ENCODE measurements around the gene UMODL1.

Gene UMODL1

DNA sequence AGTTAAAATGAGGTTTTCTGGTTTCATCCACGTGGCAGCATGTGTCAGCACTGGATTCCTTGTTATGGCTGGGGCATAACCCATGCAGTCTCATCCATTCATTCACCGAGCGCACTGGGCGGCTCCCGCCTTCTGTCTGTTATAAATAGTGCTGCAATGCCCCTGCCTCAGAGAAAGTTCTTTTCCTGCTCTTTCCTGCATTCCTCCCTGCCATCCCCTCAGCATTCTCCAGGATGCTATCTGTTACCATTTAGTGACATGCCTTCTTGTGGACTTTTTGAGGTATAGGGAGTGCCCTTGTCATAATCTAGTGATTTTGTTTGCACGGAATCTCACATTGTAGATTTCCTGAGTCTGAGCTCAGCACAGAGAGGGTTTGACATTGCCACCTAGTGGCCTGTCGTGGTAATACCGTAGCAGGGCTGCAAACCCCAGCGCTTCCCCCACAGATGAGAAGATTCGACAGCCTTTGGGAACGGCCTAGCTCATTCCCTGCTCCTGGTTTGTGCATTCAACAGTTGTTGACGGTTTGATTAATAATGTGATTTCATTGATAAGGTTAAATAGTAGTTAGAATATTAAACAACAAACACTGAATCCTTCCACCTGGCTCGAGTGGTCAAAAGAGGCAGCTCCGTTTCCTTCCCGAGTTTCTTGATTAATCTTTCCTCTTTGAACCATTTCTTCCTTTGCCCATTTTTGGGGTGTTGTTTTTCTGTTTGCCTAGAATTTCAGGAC is 46.3 kb downstream of the UMODL1 start:
- peak; percentile 37 for DNase-seq

DNA sequence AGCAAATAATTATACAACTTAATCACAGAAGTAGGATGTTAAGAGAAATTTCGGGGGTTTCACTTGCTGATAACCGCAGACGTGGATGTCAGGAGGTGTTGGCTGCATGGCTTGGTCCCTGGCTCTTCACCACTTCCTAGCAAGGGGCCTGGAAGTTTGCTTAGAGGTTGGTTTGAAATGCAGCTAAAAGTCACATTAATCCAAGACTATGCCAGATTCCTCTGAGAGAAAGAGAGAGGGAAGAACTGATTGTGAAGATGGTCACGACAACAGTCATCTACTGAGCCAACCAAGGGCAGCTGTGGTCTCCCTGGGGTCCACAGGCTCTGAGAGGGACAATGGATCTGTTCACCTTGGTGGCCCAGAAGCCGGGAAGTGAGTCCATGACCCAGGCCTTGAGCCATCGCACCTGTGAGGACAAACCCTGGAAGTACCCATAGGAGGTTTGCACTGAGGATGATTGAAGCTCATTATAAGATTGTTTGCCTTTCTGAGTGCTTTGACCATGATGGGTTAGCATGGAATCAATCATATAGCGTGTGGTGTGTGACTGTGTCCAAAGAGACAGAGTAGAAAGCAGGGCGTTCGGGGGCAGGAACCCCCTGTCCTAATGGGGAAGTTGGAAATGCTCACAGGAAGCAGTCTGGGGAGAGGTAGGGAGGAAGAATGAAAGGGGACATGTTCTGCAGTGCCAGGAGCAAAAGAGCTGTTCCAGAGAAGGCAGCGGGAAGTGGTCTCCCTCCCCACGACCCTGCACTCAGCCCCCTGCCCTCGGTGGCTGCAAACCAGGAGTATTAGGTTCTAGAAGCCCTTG is 47.1 kb downstream of the UMODL1 start:
- no peak for DNase-seq

DNA sequence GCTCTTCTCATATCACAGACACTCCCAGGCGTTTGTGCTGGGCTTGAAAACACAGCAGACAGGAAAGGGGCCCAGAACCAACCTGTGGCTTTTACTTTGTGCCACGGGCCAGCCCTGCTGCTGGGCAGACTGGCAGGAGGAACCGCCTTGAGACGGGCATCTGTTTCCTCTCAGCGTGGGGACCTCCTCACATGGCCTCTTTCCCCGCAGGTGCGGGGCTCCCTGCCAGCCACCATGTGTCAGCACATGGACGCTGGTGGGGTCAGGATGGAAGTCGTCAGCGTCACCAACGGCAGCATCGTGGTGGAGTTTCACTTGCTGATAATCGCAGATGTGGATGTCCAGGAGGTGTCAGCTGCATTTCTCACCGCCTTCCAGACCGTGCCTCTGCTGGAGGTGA is 47.8 kb downstream of the UMODL1 start:
- DNase-seq = no peak

DNA sequence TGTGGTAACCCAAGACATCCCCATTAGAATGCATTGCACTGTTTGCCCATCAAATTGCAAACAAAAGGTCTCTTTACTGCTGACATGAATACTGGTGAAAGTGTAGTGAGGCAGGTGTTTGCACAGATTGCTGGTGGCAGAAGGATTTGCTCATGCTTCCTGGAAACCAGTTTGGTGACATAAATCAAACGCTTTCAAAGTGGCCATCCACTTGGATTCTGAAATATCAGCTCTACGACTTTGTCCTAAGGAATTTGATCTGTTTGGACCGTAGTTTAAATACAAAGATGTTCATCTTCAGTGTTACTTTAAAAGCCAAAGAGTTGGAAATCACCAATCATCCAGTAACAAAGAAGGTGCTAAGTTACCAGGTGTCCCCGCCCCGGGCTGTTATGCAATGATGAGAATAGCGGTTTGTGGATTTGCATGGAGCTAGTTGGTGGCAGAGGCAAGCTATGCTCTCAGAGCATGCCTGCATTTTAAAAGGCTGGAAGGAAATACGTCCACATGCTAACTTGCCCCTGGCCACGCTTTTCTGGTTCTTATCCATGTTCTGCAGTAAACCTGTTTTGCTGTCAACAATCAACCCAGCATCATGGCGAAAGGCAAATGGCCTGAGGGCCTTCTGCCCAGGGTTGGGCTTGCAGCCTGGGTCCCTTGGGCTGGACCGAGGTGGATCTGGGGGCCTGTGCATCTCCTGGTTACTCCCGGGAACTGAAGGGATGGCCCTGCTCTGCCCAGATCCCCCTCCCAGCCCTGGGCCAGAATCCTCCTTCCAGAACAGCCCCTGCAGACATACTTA is 49.2 kb downstream of the UMODL1 start:
- DNase-seq = no peak

DNA sequence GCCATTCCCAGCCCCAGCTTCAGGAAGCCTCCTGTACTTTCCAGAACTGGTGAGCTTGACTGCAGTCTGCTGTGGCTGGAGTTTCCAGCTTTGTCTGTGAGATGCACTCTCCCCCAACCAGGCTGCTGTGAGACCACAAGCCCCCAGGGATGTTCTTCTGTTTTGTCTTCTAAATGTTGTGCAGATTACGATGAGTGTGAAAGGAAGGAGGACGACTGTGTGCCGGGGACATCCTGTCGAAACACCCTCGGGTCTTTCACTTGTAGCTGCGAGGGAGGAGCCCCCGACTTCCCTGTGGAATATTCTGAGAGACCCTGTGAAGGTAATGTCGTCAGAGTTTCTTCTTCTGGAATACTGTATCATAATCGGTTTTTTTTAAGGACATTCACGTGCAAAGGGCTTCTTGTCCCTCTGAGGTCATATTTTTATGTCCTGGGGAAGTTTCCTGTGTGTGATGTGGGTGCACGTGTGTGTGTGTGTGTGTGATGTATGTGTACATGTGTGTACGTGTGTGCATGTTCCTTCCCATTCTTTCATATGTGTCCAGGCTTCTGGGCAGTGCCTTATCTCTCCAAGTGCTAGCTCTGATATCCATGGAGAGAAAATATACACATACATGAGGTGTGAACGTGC is 49.9 kb downstream of the UMODL1 start:
- DNase-seq = no peak

DNA sequence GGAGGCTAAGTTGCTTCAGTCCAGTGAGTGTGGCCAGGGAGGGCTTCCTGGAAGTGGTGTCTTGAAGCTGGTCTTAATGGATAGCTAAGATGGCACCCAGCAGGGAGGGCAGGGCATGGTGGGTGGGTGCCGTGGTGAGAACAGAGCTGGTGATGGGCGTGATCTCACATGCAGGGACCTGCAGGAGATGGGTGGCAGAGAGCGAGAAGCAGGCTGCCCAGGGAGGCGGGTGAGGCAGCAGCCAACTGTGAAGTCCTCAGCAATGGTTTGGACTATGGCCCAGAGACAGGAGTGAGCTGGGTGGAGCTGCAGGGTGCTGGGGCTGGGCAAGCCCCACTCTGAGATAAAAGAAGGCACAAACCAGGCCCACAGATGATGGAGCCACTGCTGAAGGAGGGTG is 50.7 kb downstream of the UMODL1 start:
- no peak for DNase-seq

DNA sequence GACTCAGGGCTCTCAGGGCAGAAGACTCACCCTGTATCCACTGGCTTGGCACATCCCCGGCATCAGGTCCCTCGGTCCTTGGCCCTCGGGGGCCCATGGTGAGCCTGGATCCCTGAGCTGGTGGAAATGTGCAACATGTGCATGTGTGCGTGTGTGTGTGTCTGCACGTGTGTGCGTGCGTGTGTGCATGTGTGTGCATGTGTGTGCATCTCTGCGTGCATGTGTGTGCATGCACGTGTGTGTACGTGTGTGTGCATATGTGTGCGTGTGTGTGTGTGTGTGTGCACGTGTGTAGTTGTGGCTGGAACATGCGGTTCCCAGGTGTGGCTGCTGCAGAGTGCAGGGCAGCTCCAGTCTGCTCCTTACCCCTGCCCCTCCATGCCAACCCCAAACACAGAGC is 51.3 kb downstream of the UMODL1 start:
- DNase-seq = no peak

DNA sequence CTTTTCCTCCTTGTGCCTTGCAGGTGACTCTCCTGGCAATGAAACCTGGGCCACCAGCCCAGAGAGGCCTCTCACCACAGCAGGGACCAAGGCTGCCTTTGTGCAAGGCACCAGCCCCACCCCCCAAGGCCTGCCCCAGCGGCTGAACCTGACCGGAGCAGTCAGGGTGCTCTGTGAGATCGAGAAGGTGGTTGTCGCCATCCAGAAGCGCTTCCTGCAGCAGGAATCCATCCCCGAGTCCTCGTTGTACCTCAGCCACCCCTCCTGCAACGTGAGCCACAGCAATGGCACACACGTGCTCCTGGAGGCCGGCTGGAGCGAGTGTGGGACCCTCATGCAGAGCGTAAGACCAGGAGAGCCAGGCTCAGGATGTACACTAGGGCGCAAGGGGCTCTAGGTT is 51.7 kb downstream of the UMODL1 start:
- no peak for DNase-seq

DNA sequence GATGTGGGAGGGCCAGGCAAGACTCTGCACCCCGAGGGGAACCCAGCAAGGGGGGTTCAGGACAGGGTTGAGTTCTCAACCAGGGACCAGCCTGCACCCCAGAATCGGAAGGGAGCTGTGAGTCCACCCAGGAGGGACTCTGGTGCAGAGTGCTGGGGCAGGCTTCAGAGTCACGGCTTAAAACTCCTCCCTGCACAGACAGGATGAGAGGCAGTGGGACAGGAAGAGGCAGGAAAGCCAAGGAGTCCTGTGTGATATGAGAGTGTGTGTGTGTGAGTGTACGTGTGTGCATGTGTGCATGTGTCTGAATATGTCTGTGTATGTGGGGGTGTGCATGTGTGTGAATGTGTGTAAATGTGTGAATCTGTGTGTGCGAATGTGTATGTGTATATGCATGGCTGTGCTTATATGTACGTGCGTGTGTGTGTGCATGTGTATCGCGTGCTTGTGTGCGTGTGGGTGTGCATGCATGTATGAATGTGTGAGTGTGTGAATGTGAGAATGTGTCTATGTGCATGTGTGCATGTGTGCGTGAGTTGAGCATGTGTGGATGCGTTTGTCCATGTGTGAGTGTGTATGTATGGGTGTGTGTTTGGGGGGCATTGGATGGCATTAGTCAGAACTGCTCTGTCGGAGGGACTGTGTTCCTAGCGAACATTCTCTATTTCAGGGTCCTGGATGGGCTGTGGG is 52.2 kb downstream of the UMODL1 start:
- no peak for DNase-seq

DNA sequence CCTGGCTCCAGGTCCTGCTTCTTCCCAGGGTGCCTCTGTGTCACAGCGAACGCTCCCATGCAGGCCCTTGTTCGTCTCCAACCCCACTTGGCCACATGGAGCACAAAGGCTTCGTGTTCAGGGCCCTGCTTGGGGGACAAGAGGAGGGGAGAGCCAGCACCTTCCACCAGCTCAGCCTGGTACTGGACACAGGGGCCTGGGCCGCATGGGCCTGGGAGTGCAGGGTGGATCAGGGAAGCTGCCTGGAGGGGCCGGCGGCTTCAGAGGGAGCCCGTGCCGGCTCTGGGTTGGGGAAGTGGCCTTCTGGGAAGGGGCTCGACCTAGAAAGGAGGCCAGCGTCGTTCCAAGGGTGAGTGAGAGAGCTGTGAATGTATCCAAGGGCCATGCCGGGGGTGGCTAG is 53.0 kb downstream of the UMODL1 start:
- DNase-seq = no peak

DNA sequence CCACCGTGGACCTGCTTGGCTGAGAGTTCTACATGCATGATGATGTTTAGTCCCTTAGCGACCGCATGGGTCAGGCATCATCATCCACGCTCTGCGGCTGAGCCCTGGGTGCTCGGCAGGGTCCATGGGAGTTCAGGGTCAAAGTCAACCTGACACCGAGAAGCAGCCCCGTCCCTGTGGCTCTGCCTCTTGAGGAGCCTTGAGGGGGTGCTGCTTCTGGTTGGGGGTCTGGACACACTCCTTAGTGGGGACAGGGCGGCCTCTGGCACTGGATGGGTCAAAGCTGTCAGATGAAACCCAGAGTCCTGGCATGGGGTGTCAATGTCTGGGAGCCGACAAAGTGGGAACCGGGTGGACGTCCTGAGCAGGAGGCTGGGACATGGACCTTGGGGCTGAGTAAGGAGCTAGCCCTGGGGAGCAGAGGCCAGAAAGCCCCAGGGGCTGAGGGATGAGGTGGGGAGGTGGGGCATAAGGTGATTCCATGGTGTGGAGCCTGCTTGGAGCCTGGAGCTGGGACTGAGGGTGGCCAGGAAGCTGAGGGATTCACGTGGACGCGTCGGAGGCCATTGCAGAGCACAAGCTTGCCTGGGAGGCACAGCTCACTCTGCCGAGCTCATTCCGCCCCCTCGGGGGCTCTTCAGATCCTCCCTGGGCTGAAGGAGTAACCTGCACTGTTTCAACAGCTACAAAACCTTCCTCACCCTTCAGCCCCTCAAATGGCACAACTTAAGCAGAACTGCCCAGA is 53.9 kb downstream of the UMODL1 start:
- DNase-seq = no peak

DNA sequence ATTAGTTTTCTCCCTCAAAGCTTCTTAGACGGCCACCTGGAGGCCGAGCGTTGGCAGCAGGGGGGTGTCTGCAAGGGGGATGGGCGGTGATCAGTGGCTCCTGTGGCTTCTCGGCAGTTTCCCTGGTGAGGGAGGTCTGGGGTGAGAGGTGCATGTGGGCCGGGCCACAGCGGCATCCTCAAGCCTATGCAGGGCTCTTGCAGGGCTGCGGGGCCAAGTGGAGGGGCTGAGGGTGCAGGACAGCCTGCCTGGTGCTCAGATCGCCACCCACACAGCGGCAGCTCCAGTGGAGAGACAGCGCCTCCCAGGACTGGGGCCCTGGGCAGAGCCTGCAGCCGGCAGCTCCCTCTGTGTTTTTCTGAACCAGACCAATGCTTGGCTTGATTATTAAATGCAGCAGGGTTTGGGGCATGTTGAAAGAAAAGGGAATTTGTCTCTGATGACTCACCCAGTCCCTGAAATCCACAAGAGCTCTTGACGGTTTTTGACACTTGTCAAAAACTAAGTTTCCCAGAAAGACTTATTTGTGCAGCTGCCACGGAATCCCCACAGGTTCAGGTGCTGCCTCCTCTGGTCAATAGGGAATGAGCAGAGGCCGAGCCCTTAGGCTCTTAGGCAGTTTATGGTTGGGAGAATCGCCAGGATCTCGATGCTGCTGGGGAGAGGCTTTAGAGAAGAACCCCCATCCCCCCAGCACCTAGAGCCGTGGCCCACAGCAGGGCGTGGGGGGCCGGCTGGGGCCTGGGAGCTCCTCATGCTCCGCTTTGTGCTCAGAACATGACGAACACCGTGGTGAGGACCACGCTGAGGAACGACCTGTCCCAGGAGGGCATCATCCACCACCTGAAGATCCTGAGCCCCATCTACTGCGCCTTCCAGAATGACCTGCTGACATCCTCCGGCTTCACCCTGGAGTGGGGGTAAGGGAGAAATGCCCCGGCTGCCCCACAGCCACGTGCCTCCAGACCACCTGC is 54.7 kb downstream of the UMODL1 start:
- DNase-seq = no peak

DNA sequence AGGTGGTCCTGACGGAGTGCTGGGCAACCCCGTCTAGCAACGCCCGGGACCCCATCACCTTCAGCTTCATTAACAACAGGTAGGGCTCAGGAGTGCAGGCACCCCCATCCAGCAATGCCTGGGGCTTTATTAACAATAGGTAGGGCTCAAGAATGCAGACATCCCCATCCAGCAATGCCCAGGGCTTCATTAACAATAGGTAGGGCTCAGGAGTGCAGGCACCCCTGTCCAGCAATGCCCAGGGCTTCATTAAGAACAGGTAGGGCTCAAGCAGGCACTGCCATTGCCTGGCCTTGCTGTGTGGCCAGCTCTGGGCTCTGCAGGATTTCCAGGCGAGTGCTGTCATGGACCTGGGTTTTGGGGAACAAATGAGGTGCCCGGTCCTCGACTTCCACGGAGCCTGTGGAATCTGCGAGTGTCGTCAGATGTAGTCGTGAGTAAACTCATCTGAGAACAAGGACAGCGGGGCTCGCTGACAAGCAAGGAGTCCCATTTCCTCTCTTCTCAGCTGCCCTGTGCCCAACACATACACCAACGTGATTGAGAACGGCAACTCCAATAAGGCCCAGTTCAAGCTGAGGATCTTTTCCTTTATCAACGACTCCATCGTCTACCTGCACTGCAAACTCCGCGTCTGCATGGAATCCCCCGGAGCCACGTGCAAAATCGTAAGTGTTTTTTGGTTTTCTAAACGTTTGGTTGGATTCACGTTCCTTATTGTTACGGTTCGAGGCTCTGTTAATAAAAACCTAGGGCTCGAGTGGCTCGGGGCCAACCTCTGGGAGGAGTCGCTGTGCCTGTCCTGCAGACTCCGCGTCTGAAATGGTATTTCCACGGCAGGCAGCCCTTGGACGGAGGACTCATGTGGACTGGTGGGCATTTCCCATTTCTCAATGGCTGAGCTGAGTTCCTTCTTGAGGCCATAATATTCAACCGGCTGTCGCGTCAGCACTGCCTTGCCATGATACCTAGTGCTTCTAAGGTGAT is 56.3 kb downstream of the UMODL1 start:
- no peak for DNase-seq

DNA sequence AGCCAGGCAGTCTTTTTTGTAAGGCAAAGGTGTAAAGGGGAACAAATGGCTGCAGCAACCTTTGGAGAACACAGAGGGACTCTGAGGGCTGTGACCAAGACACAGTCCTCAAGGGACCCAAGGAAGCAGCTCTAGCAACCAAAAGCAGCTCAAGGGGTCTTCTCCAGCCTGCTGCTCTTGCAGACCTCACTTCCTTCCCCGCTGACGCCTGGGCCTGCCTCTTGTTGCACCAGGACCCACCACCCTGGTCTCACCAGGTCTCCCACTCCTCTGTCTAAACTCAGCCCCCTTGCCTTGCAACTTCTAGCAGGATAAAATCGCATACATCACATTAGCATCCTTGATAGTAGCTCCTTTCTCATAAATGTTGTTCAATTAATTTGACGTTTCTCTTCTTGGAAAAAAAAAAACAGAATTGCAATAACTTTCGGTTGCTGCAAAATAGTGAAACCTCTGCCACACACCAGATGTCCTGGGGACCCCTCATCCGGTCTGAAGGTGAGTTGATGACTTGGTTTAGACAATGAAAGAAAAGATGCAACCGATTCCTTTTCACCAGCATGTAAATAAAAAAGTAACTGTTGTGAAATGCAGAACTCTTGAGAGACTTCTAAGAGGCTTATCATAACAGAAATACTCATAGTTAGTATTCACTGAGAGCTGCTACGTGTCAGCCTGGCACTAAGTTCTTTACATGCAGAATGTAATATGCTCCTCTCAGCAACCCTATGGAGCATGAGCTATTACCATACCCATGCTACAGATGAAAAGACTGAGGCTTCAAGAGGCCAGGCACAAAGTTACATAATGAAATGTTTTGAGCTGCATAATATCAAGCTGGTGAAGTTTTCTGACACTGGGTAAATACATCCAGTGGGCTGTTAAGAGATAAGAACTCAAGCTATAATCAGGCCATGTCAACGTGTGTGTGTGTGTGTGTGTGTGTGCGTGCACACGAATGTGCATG is 58.5 kb downstream of the UMODL1 start:
- no peak for DNase-seq

DNA sequence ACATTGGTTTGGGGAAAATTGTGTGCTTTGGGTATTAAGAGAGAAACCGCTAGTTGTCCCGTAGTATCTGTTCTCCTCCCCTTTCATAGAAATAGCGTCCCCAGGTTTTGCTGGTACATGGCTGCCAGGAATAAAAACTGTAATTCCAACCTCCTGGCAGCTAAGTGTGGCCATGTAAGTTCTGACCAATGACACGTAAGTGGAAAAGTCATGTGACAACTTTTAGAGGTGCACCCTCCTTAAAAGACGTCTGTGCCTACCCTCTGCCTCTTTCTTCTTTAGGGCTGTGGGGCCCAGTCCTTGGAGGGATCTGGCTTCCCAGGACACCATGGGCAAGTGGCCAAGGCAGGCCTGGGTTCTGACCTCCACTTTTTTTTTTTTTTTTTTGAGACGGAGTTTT is 59.3 kb downstream of the UMODL1 start:
- DNase-seq = no peak

DNA sequence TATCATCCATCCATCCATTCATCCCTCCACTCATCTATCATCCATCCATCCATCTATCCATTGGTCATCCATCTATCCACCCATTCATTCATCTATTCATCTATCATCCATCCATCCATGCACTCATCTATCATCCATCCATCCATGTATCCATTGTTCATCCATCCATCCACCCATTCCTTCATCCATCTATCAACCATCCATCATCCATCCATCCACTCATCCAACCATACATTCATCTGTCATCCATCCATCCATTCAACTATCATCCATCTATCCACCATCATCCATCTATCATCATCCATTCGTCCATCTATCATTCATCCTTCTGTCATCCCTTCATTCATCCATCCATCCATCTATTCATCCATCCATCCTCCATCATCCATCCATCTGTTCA is 61.1 kb downstream of the UMODL1 start:
- DNase-seq = no peak

DNA sequence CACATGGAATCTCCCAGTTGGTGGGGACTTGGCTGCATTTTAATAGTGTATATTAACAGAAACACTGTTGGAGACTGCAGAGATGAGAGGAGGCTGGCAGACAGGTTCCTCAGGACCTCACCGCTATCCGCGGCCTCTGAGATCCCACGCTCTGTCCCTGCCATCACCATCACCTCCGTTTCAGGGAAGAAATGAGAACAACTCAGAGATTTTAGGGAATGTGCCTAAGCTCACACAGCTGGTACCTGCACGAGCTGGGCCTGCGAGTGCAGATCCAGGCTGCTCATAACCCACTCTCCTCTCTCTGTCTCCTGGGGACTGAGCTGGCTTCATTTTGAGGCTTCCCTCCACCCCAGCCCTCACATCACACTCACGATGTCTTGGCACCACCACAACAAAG is 62.0 kb downstream of the UMODL1 start:
- no peak for DNase-seq

Data from NCI-H226 (cell line).